Left ventricle myocardium inferior (tissue), 1 donor: Measurements from ENCODE around the gene DDIT4. TPM values are rescaled to one million over a fixed set of nuclear protein-coding genes. Genes with fewer than 3 reads are reported as not detected.
"Not testable (repeated sequence)": the region's sequence is repeated elsewhere in the genome, so short reads cannot be mapped to it uniquely, and the experiment has no call there.

Experiments used
- DNase-seq: peaks from one replicate; pipeline ENCODE4 v3.0.0-alpha.2; 2020
- H3K27ac ChIP-seq: fragments of 200-600 bp; replicated peaks from 2 replicates; pipeline ENCODE4 v1.8.0; 2021
- H3K27me3 ChIP-seq: fragments of 200-600 bp; 2 replicates; pipeline ENCODE4 v1.8.0; 2021; ENCODE audit warnings: low read depth
- H3K36me3 ChIP-seq: fragments of 200-600 bp; 2 replicates; pipeline ENCODE4 v1.8.0; 2021
- H3K4me1 ChIP-seq: fragments of 200-600 bp; 2 replicates; pipeline ENCODE4 v1.8.0; 2021
- H3K4me3 ChIP-seq: fragments of 200-600 bp; 2 replicates; pipeline ENCODE4 v1.8.0; 2021; ENCODE audit warnings: mild to moderate bottlenecking, moderate library complexity
- H3K9me3 ChIP-seq: fragments of 200-600 bp; replicated peaks from 2 replicates; pipeline ENCODE4 v1.8.0; 2021
- CTCF ChIP-seq: fragments of 200-600 bp; IDR thresholded peaks from 2 replicates; pipeline ENCODE4 v1.8.0; 2021; ENCODE audit warnings: antibody characterized with exemption, mild to moderate bottlenecking, borderline replicate concordance
- intact Hi-C: fragments of 100-400 bp; cut with micrococcal nuclease; formaldehyde crosslinking; loops from one replicate; pipeline ENCODE4 v1.11.0; 2022
- total RNA-seq: library from RNA; stranded (reverse); fragmentation: NEBNext Ultra II Directional; extraction: Animal tissue kit (Norgen Biotek cat#: 25700); gene quantifications from one replicate; pipeline ENCODE4 v1.2.1, GENCODE V29; 2021
- donor health status: DM: no; HTN: yes; CAD: no; lungs with severe emphysema.

DDIT4 gene
- total RNA-seq, 1 donor from 2014 or later, result 66.3 TPM

GRCh38 chr10:72244573-72245038 lies 29.1 kb upstream of the DDIT4 start:
- Histone ChIP-seq H3K4me1 (peaks cover 85% of the 10 kb centered on the region), H3K36me3 (no peaks in the 10 kb centered on the region), H3K27me3 (no peaks in the 10 kb centered on the region), H3K9me3 (no peaks in the 10 kb centered on the region), H3K4me3 (no peak overlapping the region), H3K27ac (peak overlapping the region; percentile 97)
- intact Hi-C loops, result loop anchor here (10.0 kb wide), 1 partner anchor 90 kb away; no protein-coding TSS in a partner anchor
- DNase-seq, result peak; percentile 3
- TF ChIP-seq CTCF, result no peak

- peaks cover 99% of the 10 kb centered on the region for H3K4me1 ChIP-seq
- DNase-seq, result peak; percentile 12
- H3K27me3 ChIP-seq, result no peaks in the 10 kb centered on the region
- H3K4me3 ChIP-seq, result no peak overlapping the region
- peak overlapping the region; percentile 97 for H3K27ac ChIP-seq
- H3K9me3 ChIP-seq, result no peaks in the 10 kb centered on the region
- intact Hi-C loops, result loop anchor here (10.0 kb wide), 1 partner anchor 89 kb away; no protein-coding TSS in a partner anchor
- no peaks in the 10 kb centered on the region for H3K36me3 ChIP-seq
- no peak for TF ChIP-seq CTCF
Observed at GRCh38 chr10:72245949-72246525, 27.7 kb upstream of the DDIT4 start.

GRCh38 chr10:72248468-72249151 lies 25.1 kb upstream of the DDIT4 start:
- H3K27ac ChIP-seq, result peak overlapping the region; percentile 97
- no peaks in the 10 kb centered on the region for H3K36me3 ChIP-seq
- H3K4me1 ChIP-seq, result peaks cover 99% of the 10 kb centered on the region
- peak; percentile 88 for DNase-seq
- intact Hi-C loops, result loop anchor here (2.0 to 10.0 kb wide), 2 partner anchors 24 to 86 kb away; partner anchors contain the start of gene DDIT4
- H3K4me3 ChIP-seq, result peak overlapping the region; percentile 50
- H3K9me3 ChIP-seq, result no peaks in the 10 kb centered on the region
- no peaks in the 10 kb centered on the region for H3K27me3 ChIP-seq
- TF ChIP-seq CTCF, result no peak

GRCh38 chr10:72249176-72249862 lies 24.4 kb upstream of the DDIT4 start:
- Histone ChIP-seq H3K4me1 (peaks cover 99% of the 10 kb centered on the region), H3K27ac (peak overlapping the region; percentile 97), H3K4me3 (peak overlapping the region; percentile 50)
- not testable (repeated sequence) for H3K36me3 ChIP-seq, H3K9me3 ChIP-seq, H3K27me3 ChIP-seq
- DNase-seq, result peak; percentile 13
- intact Hi-C loops, result loop anchor here (2.0 to 10.0 kb wide), 2 partner anchors 23 to 85 kb away; partner anchors contain the start of gene DDIT4

GRCh38 chr10:72250666-72251065 lies 23.1 kb upstream of the DDIT4 start:
- H3K4me1 ChIP-seq, result peaks cover 99% of the 10 kb centered on the region
- no peak overlapping the region for H3K4me3 ChIP-seq
- TF ChIP-seq CTCF, result no peak
- peak; percentile 65 for DNase-seq
- peak overlapping the region; percentile 97 for H3K27ac ChIP-seq
- H3K9me3 ChIP-seq, result no peaks in the 10 kb centered on the region
- no peaks in the 10 kb centered on the region for H3K36me3 ChIP-seq
- no peaks in the 10 kb centered on the region for H3K27me3 ChIP-seq
- intact Hi-C loops, result no loop called here
